Non-pigmented ciliary epithelial cell (primary cell): Measurements from ENCODE around the gene PTGES2.
"Not testable (repeated sequence)": the region's sequence is repeated elsewhere in the genome, so short reads cannot be mapped to it uniquely, and the experiment has no call there.

ENCODE experiments used
- DNase-seq: peaks from one replicate; pipeline ENCODE4 v3.0.0-alpha.2; 2010; ENCODE audit warnings: low read depth

The PTGES2 gene

GRCh38 chr9:128118971-128119665 is 8.4 kb downstream of the PTGES2 start:
- no peak for DNase-seq

- DNase-seq: no peak
Observed at GRCh38 chr9:128118472-128118857, 9.1 kb downstream of the PTGES2 start.

- no peak for DNase-seq
Observed at GRCh38 chr9:128117613-128118471, 9.7 kb downstream of the PTGES2 start.

- no peak for DNase-seq
Observed at GRCh38 chr9:128116104-128117083, 11.1 kb downstream of the PTGES2 start.

GRCh38 chr9:128115187-128116103 is 12.1 kb downstream of the PTGES2 start:
- no peak for DNase-seq

GRCh38 chr9:128114326-128115186 is 13.0 kb downstream of the PTGES2 start:
- DNase-seq: no peak

GRCh38 chr9:128113526-128114325 is 13.8 kb downstream of the PTGES2 start:
- no peak for DNase-seq

- DNase-seq: not testable (repeated sequence)
Observed at GRCh38 chr9:128111726-128112125, 15.8 kb downstream of the PTGES2 start.

- DNase-seq: no peak
Observed at GRCh38 chr9:128109050-128109709, 18.3 kb downstream of the PTGES2 start.

- no peak for DNase-seq
Observed at GRCh38 chr9:128108269-128109049, 19.1 kb downstream of the PTGES2 start.

GRCh38 chr9:128107468-128108268 is 19.9 kb downstream of the PTGES2 start:
- no peak for DNase-seq

- DNase-seq: no peak
Observed at GRCh38 chr9:128106940-128107467, 20.5 kb downstream of the PTGES2 start.

- no peak for DNase-seq
Observed at GRCh38 chr9:128106181-128106939, 21.2 kb downstream of the PTGES2 start.

GRCh38 chr9:128105538-128106175 is 21.9 kb downstream of the PTGES2 start:
- no peak for DNase-seq

GRCh38 chr9:128104171-128104618 is 23.3 kb downstream of the PTGES2 start:
- DNase-seq: no peak
